ENCODE measurements around the gene CDH4.
"Not testable (repeated sequence)": the region's sequence is repeated elsewhere in the genome, so short reads cannot be mapped to it uniquely, and the experiment has no call there.

The CDH4 gene

GRCh38 chr20:61253640-61254511 lies 1.8 kb downstream of the CDH4 start:
- no peak for DNase-seq

DNA sequence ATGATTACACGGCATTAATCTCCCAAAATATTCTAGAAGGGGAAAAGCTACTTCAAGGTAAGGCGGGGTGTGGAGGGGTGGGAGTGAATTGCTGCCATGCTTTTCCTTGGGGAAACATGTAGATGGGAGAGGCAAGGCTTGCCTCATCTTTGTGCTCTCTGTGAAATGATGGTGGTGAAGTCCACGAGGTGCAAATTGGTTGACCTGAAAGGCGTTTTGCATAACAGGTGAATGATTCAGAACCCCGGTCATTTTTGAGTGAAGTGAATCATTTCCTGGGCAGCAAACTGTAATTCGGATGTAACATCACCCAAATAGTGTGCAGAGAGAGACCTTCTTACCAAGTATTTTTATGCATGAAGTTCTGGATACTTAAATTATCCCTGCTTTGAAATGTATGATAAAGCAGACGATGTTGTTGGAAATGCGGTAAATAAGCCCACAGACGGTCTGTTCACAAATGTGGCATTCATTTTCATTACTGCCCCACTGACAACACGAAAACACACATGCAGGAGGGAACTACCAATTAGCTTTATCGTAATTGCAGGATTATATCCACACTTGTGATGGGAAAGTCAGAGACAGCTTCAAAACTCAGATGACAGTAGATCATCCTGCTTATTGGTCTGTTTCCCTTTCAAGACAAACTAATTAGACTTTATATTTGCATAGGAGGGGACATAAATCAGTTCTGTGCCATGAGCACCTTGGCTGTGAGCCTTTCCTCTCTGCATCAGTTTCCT lies 3.0 kb downstream of the CDH4 start:
- no peak for DNase-seq

DNA sequence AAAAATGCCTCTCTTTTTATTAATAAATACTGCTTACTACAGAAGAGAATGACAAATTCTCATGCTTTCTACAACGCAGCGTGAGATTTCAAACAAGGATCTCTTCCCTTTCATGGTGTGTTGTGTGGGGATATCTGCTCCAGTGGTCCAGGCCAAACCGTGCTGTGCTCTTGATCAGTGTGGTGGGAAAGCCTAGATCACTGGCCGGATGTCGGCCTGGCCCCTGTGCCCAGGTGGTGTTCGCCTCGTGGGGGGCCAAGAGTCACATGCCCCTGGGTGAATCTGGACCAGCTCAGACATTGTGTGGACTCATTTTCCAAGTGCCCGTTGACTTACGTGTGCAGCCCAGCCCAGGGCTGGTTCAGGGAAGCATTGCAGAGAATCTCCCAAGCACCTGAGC lies 4.3 kb downstream of the CDH4 start:
- DNase-seq: no peak

- no peak for DNase-seq
These were observed 4.8 kb downstream of the CDH4 start for GRCh38 chr20:61256824-61257223.

DNA sequence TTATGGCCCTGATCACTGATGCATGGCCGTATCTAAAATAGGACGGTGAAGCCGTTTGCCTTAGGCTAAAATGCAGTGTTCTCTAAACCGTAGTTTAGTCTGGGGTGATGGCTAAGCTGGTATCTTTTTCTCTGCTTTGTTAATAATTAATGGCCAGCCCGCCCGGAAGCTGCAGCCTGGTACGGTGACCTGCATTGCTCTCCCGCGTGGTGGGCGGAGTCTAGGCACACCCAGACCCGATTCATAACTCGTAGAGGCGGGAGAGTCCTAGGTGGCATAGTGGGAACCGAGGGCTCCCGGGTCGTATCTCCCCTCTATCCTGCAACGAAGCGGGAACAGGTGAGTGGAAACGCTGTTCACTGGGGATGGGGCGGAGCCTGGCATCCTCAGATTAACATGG lies 5.5 kb downstream of the CDH4 start:
- no peak for DNase-seq

GRCh38 chr20:61259741-61260140 lies 7.7 kb downstream of the CDH4 start:
- no peak for DNase-seq

- no peak for DNase-seq
These were observed 8.8 kb downstream of the CDH4 start for GRCh38 chr20:61260905-61261304.

DNA sequence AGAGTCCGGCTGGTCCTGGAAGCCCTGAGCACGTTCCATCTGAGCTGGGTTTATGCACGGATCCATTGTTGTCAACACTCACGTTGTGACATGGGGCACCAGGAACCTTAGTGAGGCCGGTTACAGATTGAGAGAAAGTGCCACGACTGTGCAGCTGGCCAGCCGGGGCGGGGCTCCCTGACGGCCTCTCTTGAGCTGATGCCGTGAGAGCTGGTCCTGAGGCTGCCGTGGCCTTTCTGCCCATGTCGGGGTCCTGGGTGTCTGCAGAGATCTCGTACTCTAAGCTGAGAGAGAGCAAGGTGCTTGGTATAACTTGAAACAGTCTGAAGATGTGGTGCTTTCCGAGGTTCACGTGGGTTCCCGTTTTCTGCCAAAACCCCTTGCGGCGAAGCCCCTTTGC lies 10.0 kb downstream of the CDH4 start:
- DNase-seq: no peak

DNA sequence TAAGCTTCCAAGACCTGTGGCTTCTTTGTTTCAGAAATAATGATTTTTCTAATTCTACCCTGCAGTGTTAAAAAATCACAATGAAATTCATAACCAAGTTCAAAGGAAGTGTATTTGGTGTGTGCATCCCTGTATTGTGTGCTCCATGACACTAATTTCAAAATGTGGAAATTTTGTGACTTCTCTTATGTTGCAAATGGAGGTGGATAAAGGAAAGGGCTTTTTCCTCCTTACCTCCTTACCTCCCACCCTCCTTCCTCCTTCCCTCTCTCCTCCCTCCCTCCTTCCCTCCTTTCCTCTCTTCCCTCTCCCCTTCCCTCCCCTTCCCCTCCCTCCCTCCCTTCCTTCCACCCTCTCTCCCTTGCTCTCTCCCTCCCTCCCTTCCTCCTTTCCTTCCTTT lies 10.5 kb downstream of the CDH4 start:
- no peak for DNase-seq

DNA sequence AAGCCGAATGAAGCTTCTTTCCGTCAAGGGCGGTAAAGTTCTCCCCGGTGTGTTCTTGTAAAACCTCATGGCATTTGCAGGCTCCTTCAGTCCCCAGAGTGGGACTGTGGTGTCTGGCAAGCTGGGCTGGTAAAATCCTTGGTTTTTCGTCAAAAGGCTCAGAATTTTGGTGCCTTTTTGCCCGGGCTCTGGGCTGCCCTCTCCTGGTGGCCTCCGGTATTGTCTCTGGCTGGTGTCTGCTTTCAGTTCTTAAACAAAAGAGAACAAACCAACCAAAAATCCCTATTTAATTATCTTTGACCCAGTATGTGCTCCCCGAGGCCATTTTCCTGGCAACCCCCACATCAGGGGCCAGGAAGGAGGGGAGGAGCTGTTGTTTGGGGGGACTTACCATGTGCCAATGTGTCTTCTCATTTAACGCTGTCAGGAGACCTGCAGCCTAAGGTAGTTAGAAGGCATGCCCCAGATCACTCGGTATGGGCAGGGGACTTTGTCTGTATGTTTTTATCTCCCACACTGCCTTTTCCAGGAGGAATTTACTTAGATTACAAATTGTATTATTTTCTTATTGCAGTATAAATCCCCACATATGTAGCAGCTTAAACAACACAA lies 11.1 kb downstream of the CDH4 start:
- no peak for DNase-seq

- no peak for DNase-seq
These were observed 11.9 kb downstream of the CDH4 start for GRCh38 chr20:61263938-61264337.

DNA sequence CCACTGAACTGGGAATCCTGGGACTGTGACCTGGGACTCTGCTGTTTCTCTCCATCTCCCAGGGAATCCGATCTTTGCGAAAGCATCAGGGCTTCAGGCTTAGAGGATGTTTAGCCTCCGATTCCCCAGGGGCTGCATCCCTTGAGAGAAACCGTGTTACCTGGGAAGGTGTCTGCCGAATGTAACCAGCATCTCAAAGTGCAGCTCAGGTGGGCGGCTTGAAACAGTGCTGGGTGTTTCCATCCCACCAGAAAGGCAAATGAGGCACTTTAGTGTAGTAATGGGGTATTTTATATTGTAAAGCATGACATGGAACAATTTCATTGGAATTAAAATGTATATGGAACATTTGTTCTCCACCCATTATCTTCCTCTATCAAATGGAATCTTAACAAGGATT lies 15.2 kb downstream of the CDH4 start:
- DNase-seq: no peak

- no peak for DNase-seq
These were observed 16.0 kb downstream of the CDH4 start for GRCh38 chr20:61268024-61268423.

GRCh38 chr20:61271312-61272231 lies 19.5 kb downstream of the CDH4 start:
- DNase-seq: peak; percentile 6

- not testable (repeated sequence) for DNase-seq
These were observed 21.0 kb downstream of the CDH4 start for GRCh38 chr20:61273024-61273423.

DNA sequence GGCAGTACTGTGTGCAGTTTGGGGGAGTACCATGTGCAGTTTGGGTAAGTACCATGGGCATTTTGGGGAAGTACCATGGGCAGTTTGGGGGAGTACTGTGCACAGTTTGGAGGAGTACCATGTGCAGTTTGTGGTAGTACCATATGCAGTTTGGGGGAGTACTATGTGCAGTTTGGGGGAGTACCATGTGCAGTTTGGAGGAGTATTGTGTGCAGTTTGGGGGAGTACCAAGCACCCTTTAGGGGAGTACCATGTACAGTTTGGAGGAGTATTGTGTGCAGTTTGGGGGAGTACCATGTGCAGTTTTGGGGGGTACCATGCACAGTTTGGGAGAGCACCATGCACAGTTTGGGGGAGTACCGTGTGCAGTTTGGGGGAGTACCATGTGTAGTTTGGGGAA lies 21.6 kb downstream of the CDH4 start:
- DNase-seq: not testable (repeated sequence)

GRCh38 chr20:61274326-61274725 lies 22.3 kb downstream of the CDH4 start:
- DNase-seq: no peak

DNA sequence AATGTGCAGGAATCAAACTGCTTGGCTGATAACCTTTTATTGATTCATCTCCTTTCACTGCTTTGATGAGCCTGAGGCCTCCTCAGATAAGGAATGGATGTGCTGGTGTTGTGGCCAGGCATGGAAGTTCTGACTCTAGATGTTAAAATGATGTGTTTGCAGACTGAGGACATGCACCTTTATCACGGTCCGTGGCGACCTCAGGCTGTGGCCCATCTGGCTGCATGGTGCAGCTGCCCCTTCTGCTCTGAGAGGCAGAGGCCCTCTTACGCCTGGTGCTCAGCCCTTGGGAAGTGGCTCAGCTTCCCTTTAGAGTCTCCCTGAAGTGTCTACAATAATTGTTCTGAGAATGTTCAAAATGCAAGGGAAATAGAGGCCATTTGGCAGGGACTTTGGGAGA lies 26.2 kb downstream of the CDH4 start:
- no peak for DNase-seq

- no peak for DNase-seq
These were observed 27.6 kb downstream of the CDH4 start for GRCh38 chr20:61279621-61280150.

DNA sequence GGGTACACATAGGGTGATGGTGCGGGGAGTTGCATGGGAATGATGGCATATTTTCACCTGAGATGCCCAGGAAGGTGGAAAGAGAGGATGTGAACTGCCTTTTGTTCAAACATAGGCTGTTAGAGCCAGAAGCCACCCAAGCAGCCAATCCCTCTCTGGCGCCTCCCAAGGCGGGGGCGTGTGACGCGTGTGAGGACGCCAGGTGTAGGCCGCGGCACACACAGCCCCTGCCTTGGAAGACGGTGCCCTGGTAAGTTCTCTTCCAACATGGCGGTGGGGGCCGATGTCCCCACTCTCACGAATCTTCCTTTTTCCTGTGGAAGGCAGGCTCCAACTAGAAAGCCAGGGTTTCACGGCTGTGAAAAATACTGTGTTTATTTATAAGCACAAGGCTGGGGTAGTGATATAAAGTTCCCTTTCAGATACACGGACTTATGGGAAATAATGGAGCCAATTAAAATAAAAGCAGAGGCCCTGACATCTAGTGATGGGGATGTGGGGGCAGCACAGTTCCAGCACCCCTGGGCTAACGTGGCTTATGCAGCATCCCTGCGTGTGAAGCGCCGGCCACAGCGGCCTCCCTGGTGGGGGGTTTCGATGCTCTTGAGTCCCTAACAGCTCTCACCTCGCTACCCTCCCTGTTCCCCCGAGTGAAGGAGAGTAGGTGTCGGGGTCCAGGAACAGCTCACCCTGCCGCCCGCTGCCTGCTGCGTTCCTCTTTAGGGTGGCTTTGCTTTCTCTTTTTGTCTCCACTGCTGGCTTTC lies 28.3 kb downstream of the CDH4 start:
- no peak for DNase-seq

DNA sequence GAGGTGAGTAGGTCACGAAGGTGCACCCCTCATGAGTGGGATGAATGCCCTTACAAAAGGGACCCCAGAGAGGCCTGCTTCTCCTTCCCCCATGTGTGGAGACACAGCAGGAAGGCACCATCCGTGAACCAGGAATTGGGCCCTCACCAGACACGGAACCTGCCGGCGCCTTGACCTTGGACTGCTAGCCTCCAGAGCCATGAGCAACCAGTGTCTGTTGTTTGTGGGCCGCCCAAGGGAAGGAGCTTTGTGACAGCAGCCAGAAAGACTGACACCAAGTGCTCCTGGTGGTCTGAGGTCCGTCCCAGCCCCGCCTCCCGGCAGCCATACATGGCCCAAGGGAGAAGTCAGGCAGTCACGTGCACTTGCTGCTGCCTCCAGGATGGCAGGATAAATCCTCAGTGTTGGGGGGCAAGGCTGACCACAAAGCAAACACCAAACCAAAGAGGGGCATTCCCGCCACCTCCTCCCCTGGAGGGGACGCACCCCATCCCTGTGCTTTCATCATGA lies 29.3 kb downstream of the CDH4 start:
- no peak for DNase-seq

GRCh38 chr20:61284752-61285151 lies 32.7 kb downstream of the CDH4 start:
- no peak for DNase-seq

Data from NCI-H748 treated with DMSO at 0.1 percent for 48 hours (cell line).